Activated CD8-positive, alpha-beta T cell treated with anti-CD3 and anti-CD28 coated beads, Interleukin-2, amount 10 ng/mL, durations not matched to agents 7 days and 5 days (primary cell): ENCODE measurements around the gene SLC2A2. TPM values are rescaled to one million over a fixed set of nuclear protein-coding genes. Genes with fewer than 3 reads are reported as not detected.

Source experiments
- ATAC-seq: fragments of 150-1000 bp; cut with Tn5 transposase; one replicate; pipeline ENCODE4 v1.10.0; 2021; ENCODE audit warnings: moderate library complexity
- CTCF ChIA-PET: fragments of 350-600 bp; sonication (Branson Sonifier 250); formaldehyde crosslinking; loops from one replicate; lab custom pipeline; 2021; ENCODE audit warnings: antibody characterized with exemption; lab: Charles Lee
- POLR2A ChIA-PET: fragments of 350-600 bp; sonication (Branson Sonifier 250); formaldehyde crosslinking; loops from one replicate; lab custom pipeline; 2021; ENCODE audit warnings: antibody characterized with exemption; lab: Charles Lee
- DNase-seq: peaks from one replicate; pipeline ENCODE4 v3.0.0-alpha.2; 2020
- H3K27ac Mint-ChIP-seq: one replicate; pipeline ENCODE4 v1.8.0; 2021; ENCODE audit warnings: mild to moderate bottlenecking, mixed read lengths
- H3K27me3 Mint-ChIP-seq: one replicate; pipeline ENCODE4 v1.8.0; 2021; ENCODE audit warnings: low read depth, mixed read lengths
- H3K36me3 Mint-ChIP-seq: one replicate; pipeline ENCODE4 v1.8.0; 2021; ENCODE audit warnings: low read depth, mixed read lengths
- H3K4me1 Mint-ChIP-seq: one replicate; pipeline ENCODE4 v1.8.0; 2021; ENCODE audit warnings: low read depth, mixed read lengths
- H3K4me3 Mint-ChIP-seq: one replicate; pipeline ENCODE4 v1.8.0; 2021; ENCODE audit warnings: mild to moderate bottlenecking, mixed read lengths
- H3K9me3 Mint-ChIP-seq: one replicate; pipeline ENCODE4 v1.8.0; 2022; ENCODE audit warnings: mixed read lengths; ENCODE audit not compliant: insufficient read depth
- total RNA-seq, 2 experiments: library from RNA; stranded (reverse); gene quantifications; one replicate each; pipeline ENCODE4 v1.2.3, GENCODE V29; 2021

Gene SLC2A2
- total RNA-seq, 2 experiments from 2014 or later, result not detected

- DNase-seq, result no peak
These were observed 26.2 kb downstream of the SLC2A2 start for GRCh38 chr3:171000281-171000680.

GRCh38 chr3:170999737-171000242 is 26.7 kb downstream of the SLC2A2 start:
- Mint-ChIP-seq H3K9me3 (no peaks in the 10 kb centered on the region), H3K27me3 (peaks cover 4% of the 10 kb centered on the region), H3K4me1 (peaks cover 2% of the 10 kb centered on the region), H3K27ac (no peak overlapping the region), H3K4me3 (no peak overlapping the region), H3K36me3 (no peaks in the 10 kb centered on the region)
- ChIA-PET POLR2A (no interaction called here), CTCF (no interaction called here)
- DNase-seq (no peak), ATAC-seq (no peak)

More at GRCh38 chr3:171000281-171000680, 26.2 kb downstream of the SLC2A2 start:
- Mint-ChIP-seq H3K27me3 (peaks cover 1% of the 10 kb centered on the region), H3K36me3 (no peaks in the 10 kb centered on the region), H3K4me3 (no peak overlapping the region), H3K27ac (no peak overlapping the region), H3K9me3 (no peaks in the 10 kb centered on the region), H3K4me1 (peaks cover 2% of the 10 kb centered on the region)
- CTCF ChIA-PET, result no interaction called here
- ATAC-seq, result no peak
- POLR2A ChIA-PET, result no interaction called here

- ChIA-PET POLR2A (no interaction called here), CTCF (no interaction called here)
- DNase-seq (no peak), ATAC-seq (no peak)
- peaks cover 5% of the 10 kb centered on the region for H3K27me3 Mint-ChIP-seq
- no peaks in the 10 kb centered on the region for H3K9me3 Mint-ChIP-seq
- H3K4me1 Mint-ChIP-seq, result peaks cover 2% of the 10 kb centered on the region
- no peak overlapping the region for H3K27ac Mint-ChIP-seq
- H3K36me3 Mint-ChIP-seq, result no peaks in the 10 kb centered on the region
- no peak overlapping the region for H3K4me3 Mint-ChIP-seq
These were observed 28.3 kb downstream of the SLC2A2 start for GRCh38 chr3:170997961-170998913.

- no peaks in the 10 kb centered on the region for H3K9me3 Mint-ChIP-seq
- H3K36me3 Mint-ChIP-seq, result no peaks in the 10 kb centered on the region
- no peaks in the 10 kb centered on the region for H3K4me1 Mint-ChIP-seq
- CTCF ChIA-PET, result no interaction called here
- no peak overlapping the region for H3K27ac Mint-ChIP-seq
- no peak for DNase-seq
- no peak overlapping the region for H3K4me3 Mint-ChIP-seq
- peaks cover 15% of the 10 kb centered on the region for H3K27me3 Mint-ChIP-seq
- POLR2A ChIA-PET, result no interaction called here
- ATAC-seq, result no peak
These were observed 33.7 kb downstream of the SLC2A2 start for GRCh38 chr3:170992854-170993253.

- Mint-ChIP-seq H3K9me3 (no peaks in the 10 kb centered on the region), H3K36me3 (no peaks in the 10 kb centered on the region), H3K4me1 (no peaks in the 10 kb centered on the region), H3K27ac (no peak overlapping the region), H3K4me3 (no peak overlapping the region), H3K27me3 (peaks cover 15% of the 10 kb centered on the region)
- POLR2A ChIA-PET, result no interaction called here
- ATAC-seq, result no peak
- CTCF ChIA-PET, result no interaction called here
- no peak for DNase-seq
These were observed 34.9 kb downstream of the SLC2A2 start for GRCh38 chr3:170991664-170992063.

- Mint-ChIP-seq H3K4me3 (no peak overlapping the region), H3K4me1 (no peaks in the 10 kb centered on the region), H3K36me3 (no peaks in the 10 kb centered on the region), H3K9me3 (no peaks in the 10 kb centered on the region), H3K27ac (no peak overlapping the region), H3K27me3 (peaks cover 14% of the 10 kb centered on the region)
- ChIA-PET POLR2A (no interaction called here), CTCF (no interaction called here)
- no peak for DNase-seq
- ATAC-seq, result no peak
These were observed 37.3 kb downstream of the SLC2A2 start for GRCh38 chr3:170989100-170989648.

- DNase-seq (no peak), ATAC-seq (no peak)
- Mint-ChIP-seq H3K36me3 (no peaks in the 10 kb centered on the region), H3K4me3 (no peak overlapping the region), H3K4me1 (no peaks in the 10 kb centered on the region), H3K27ac (no peak overlapping the region), H3K9me3 (no peaks in the 10 kb centered on the region), H3K27me3 (peaks cover 17% of the 10 kb centered on the region)
- CTCF ChIA-PET, result no interaction called here
- POLR2A ChIA-PET, result no interaction called here
These were observed 38.1 kb downstream of the SLC2A2 start for GRCh38 chr3:170988378-170988777.

- Mint-ChIP-seq H3K27ac (no peak overlapping the region), H3K9me3 (no peaks in the 10 kb centered on the region), H3K4me1 (no peaks in the 10 kb centered on the region), H3K4me3 (no peak overlapping the region), H3K36me3 (no peaks in the 10 kb centered on the region), H3K27me3 (peaks cover 14% of the 10 kb centered on the region)
- DNase-seq (no peak), ATAC-seq (no peak)
- ChIA-PET CTCF (no interaction called here), POLR2A (interaction anchor here (0.6 kb wide), 1 partner anchor 710 kb away, joined by 4 read pairs; no protein-coding TSS in a partner anchor)
These were observed 41.2 kb downstream of the SLC2A2 start for GRCh38 chr3:170985304-170985703.

GRCh38 chr3:170982733-170983132 is 43.8 kb downstream of the SLC2A2 start:
- peaks cover 15% of the 10 kb centered on the region for H3K27me3 Mint-ChIP-seq
- H3K4me1 Mint-ChIP-seq, result no peaks in the 10 kb centered on the region
- no peak overlapping the region for H3K27ac Mint-ChIP-seq
- H3K36me3 Mint-ChIP-seq, result no peaks in the 10 kb centered on the region
- DNase-seq, result no peak
- ATAC-seq, result no peak
- ChIA-PET POLR2A (no interaction called here), CTCF (no interaction called here)
- no peaks in the 10 kb centered on the region for H3K9me3 Mint-ChIP-seq
- H3K4me3 Mint-ChIP-seq, result no peak overlapping the region

- ATAC-seq (no peak), DNase-seq (no peak)
- Mint-ChIP-seq H3K27me3 (peaks cover 15% of the 10 kb centered on the region), H3K4me1 (no peaks in the 10 kb centered on the region), H3K36me3 (no peaks in the 10 kb centered on the region), H3K4me3 (no peak overlapping the region), H3K27ac (no peak overlapping the region), H3K9me3 (no peaks in the 10 kb centered on the region)
- POLR2A ChIA-PET, result no interaction called here
- CTCF ChIA-PET, result interaction anchor here (1.2 kb wide), 1 partner anchor 735 kb away, joined by 3 read pairs; no protein-coding TSS in a partner anchor
These were observed 46.1 kb downstream of the SLC2A2 start for GRCh38 chr3:170980399-170980798.

GRCh38 chr3:170977949-170978745 is 48.4 kb downstream of the SLC2A2 start:
- Mint-ChIP-seq H3K27me3 (peaks cover 17% of the 10 kb centered on the region), H3K36me3 (no peaks in the 10 kb centered on the region), H3K9me3 (no peaks in the 10 kb centered on the region), H3K4me1 (no peaks in the 10 kb centered on the region), H3K4me3 (no peak overlapping the region), H3K27ac (no peak overlapping the region)
- ATAC-seq (no peak), DNase-seq (no peak)
- ChIA-PET CTCF (no interaction called here), POLR2A (no interaction called here)

- ChIA-PET CTCF (no interaction called here), POLR2A (no interaction called here)
- H3K9me3 Mint-ChIP-seq, result no peaks in the 10 kb centered on the region
These were observed 50.4 kb downstream of the SLC2A2 start for GRCh38 chr3:170976190-170976519.

More at GRCh38 chr3:170976190-170976519, 50.4 kb downstream of the SLC2A2 start:
- Mint-ChIP-seq H3K27ac (no peak overlapping the region), H3K4me1 (no peaks in the 10 kb centered on the region), H3K4me3 (no peak overlapping the region), H3K27me3 (peaks cover 21% of the 10 kb centered on the region), H3K36me3 (no peaks in the 10 kb centered on the region)
- no peak for ATAC-seq
- no peak for DNase-seq
